ENCODE measurements around the gene SORCS2.

Gene SORCS2

DNA sequence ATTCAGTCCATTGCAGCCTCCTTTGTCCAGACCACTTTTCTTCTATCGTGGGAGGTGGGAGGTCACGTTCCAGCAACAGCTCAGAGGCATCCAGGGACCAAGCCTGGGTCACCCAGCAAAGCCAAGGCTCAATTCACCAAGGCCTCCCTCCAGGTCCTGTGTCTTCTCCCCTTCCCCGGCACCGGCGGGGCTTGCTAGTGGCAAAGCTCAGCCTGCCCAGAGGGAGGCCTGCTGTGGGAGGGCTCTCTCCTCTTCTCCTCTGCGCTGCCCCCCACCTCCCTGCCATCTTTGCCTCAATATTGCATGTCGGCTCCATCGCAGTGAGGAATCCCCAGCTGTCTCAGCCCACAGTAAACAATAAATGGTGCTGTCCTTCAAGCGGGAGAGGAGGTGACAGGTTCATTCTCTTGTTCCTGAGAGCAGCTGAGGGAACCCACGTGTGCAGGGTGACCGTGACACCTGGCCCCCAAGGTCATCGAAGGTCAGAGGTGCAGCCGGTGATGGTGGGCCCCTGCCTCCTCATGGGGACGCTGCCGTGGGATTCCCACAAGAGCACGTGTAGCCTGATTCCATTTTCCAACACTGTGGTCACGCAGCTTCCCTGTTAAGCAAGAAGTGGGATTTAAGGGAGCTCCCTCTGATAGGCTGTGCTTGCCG lies 353.9 kb downstream of the SORCS2 start:
- H3K27ac ChIP-seq = no peak overlapping the region
- no peak overlapping the region for H3K4me3 ChIP-seq
- TF ChIP-seq, protein P1, sequence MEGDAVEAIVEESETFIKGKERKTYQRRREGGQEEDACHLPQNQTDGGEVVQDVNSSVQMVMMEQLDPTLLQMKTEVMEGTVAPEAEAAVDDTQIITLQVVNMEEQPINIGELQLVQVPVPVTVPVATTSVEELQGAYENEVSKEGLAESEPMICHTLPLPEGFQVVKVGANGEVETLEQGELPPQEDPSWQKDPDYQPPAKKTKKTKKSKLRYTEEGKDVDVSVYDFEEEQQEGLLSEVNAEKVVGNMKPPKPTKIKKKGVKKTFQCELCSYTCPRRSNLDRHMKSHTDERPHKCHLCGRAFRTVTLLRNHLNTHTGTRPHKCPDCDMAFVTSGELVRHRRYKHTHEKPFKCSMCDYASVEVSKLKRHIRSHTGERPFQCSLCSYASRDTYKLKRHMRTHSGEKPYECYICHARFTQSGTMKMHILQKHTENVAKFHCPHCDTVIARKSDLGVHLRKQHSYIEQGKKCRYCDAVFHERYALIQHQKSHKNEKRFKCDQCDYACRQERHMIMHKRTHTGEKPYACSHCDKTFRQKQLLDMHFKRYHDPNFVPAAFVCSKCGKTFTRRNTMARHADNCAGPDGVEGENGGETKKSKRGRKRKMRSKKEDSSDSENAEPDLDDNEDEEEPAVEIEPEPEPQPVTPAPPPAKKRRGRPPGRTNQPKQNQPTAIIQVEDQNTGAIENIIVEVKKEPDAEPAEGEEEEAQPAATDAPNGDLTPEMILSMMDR (IDR thresholded peaks at IDR 0.05) = no peak
- DNase-seq (ENCODE audit: low spot score) = no peak

DNA sequence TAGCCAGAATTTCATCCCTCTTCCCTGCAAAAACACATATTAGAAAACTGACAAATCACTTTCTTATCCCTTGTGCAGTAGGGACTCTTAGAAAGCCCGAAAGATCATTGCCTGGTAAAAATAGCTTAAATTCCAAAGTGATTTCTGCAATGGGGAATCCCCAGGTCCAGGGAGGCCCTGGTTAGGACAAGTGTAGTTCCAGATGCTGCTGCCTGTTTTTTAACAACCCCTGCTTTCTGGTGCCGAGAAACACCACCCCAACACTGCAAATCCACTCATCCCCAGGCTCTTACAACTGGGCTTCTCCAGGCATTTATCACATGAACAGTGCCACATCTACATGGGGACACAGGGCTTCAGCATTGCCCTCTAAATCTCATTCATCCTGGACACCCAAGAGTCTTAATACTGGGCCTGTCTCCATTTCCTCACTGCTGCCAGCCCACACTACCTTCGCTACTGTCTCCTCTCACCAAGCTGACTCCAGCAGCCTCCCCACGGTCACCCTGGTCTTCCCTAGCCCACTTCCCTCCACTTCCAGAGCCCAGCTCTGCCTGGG lies 354.6 kb downstream of the SORCS2 start:
- TF ChIP-seq, protein P1 (IDR thresholded peaks at IDR 0.05) = no peak
- Histone ChIP-seq H3K4me3 (no peak overlapping the region), H3K27ac (no peak overlapping the region)
- no peak for DNase-seq (ENCODE audit: low spot score)

DNA sequence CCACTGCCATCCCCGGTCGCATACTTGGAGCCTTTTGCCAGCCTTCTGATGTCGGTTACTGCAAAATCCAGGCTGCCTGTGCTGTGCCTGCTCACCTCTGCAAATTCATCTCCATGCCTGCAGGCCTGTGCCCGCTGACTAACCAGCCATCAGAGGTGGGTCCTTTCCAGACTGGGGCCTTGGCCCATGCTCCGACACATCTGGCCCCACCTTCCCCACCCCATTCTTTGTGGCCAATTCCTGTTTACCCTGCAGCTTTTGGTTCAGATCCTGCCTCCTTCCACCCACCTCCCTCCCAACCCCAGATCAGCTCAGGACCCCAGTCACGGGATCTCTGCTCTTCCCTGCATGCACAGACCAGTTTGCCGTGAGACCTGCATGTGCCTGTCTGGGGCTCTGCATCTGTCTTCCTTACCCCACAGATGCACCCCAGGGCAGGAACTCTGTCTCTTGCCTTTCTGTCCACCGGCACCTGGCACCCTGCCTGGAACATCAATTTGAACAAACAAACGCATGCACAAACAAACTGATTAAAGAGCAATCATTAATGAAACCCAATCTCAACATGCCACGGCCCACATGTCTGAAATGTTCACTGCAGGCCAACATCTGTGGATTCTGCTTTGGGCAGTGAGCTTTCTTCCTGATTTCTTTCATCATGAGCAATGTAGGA lies 355.2 kb downstream of the SORCS2 start:
- no peak overlapping the region for H3K27ac ChIP-seq
- no peak for DNase-seq (ENCODE audit: low spot score)
- TF ChIP-seq, protein P1 (IDR thresholded peaks at IDR 0.05) = no peak
- H3K4me3 ChIP-seq = no peak overlapping the region

DNA sequence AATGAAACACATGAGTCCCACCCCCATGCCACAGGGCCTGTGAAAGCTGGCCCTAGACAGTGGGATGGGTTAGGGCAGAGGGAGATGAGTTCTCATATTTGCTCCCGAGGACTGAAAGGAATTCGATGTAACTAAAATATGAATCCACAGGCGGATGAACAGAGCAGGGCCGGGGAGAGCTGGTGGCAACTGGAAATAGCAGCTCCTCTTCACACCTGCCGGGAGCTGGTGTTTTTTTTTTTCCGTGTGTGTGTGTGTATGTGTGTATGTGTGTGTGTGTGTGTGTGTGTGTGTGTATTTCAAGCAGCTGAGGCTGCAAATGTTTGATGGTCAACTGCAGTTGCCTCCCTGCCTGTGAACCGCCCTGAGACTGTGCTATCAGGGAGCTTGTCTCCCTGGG lies 357.5 kb downstream of the SORCS2 start:
- H3K27ac ChIP-seq = no peak overlapping the region
- TF ChIP-seq, protein P1 (IDR thresholded peaks at IDR 0.05) = no peak
- no peak for DNase-seq (ENCODE audit: low spot score)
- H3K4me3 ChIP-seq = no peak overlapping the region

DNA sequence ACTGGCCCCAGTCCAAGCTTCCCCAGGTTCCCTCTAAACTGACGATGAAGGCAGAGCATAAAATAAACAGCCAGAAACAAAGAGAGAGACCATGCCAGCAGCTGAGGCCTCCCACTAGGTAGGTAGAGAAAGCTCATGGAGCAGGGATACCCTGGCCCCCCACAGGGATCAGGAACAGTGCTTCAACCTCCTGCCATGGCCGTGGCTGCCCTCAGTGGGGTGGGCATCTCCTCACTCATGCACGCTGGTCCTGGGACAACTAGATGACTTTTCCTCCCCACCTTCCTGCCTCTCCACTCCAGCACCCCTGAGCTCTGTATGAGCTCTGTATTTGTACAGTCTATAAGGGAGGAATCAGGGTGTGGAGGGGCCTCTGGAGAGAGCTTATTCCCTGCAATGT lies 360.1 kb downstream of the SORCS2 start:
- TF ChIP-seq, protein P1 (IDR thresholded peaks at IDR 0.05) = no peak
- DNase-seq (ENCODE audit: low spot score) = no peak
- H3K4me3 ChIP-seq = no peak overlapping the region

DNA sequence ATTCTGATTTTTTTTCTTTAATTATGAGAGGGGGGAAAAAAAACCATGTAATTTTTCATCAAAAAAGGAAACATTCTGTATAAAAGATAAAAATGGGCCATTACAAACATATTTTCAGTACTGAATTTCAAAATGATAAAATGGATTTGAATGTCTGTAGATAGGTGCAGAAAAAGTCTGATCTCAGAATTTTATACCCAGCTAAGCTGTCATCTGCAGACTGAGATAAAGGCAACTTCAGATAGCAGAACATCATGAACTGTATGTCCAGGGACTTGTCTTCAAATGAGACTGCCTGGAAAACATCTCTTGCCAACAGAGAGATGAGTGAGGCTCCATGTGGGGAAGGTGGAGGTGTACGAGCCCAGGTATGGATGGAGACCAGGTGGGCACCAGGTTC lies 360.9 kb downstream of the SORCS2 start:
- DNase-seq (ENCODE audit: low spot score) = no peak
- TF ChIP-seq, protein P1 (IDR thresholded peaks at IDR 0.05) = no peak
- H3K4me3 ChIP-seq = no peak overlapping the region
- no peak overlapping the region for H3K27ac ChIP-seq

More for the DNA sequence above, 360.1 kb downstream of the SORCS2 start:
- no peak overlapping the region for H3K27ac ChIP-seq

DNA sequence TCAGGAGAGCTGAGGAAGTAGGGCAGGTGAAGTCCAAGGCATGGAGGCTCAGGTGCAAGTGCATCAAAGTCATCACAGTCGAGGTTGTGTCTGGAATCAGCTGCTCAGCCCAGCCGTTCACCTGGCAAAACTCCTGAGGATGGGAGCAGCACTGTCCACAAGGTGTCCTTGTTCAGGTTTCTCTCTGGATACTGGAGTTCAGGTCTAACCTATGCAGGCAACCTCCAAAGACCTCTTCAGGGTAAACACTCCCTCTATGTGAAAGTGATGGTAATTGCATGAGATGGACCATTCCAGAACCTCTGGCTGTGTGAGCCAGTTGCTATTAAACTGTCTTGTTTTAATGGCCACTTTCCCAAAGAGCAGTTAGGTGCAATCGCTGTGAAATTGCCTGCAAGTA lies 362.6 kb downstream of the SORCS2 start:
- Histone ChIP-seq H3K27ac (no peak overlapping the region), H3K4me3 (no peak overlapping the region)
- TF ChIP-seq, protein P1 (IDR thresholded peaks at IDR 0.05) = no peak
- no peak for DNase-seq (ENCODE audit: low spot score)
